Aortic smooth muscle cell (primary cell): ENCODE results near the gene CTAGE15. TPM values are rescaled to one million over a fixed set of nuclear protein-coding genes. Genes with fewer than 3 reads are reported as not detected.

Source experiments
- total RNA-seq: library from RNA; depleted of rRNA; stranded (reverse); fragments of >200 nt; gene quantifications from 2 replicates; pipeline ENCODE4 v1.2.3, GENCODE V29; 2014

Gene CTAGE15
- total RNA-seq: 0.06 and 0.13 TPM in 2 replicates

GRCh38 chr7:143571501-143571900, at the start of gene CTAGE15:
TSS of gene CTAGE15 (plus strand) at chr7:143571801. CDS start at chr7:143571818, 17 bp downstream.

GRCh38 chr7:143620646-143621045, 49.0 kb downstream of the CTAGE15 start, which contains the start of gene TCAF2:
TSS of gene TCAF2 (plus strand) at chr7:143620974.

Other genes starting within 250 kb of the CTAGE15 start
- 1.6 and 2.0 TPM in 2 replicates for gene FAM131B, start 209.1 kb upstream of the CTAGE15 start, total RNA-seq
- gene ZYX, start 190.5 kb upstream of the CTAGE15 start, total RNA-seq: 17.2 and 41.5 TPM in 2 replicates
- not detected in 2 replicates for gene EPHA1, start 162.9 kb upstream of the CTAGE15 start, total RNA-seq
- gene TAS2R60, start 128.3 kb upstream of the CTAGE15 start, total RNA-seq: not detected in 2 replicates
- gene TAS2R41, start 93.9 kb upstream of the CTAGE15 start, total RNA-seq: not detected in 2 replicates
- gene TCAF2, start 49.2 kb downstream of the CTAGE15 start, total RNA-seq: 1.1 and 1.7 TPM in 2 replicates
- 0.13 and 0.62 TPM in 2 replicates for gene CTAGE6, start 185.9 kb downstream of the CTAGE15 start, total RNA-seq